ENCODE results near the gene ABI2.

- TF ChIP-seq, protein P1, sequence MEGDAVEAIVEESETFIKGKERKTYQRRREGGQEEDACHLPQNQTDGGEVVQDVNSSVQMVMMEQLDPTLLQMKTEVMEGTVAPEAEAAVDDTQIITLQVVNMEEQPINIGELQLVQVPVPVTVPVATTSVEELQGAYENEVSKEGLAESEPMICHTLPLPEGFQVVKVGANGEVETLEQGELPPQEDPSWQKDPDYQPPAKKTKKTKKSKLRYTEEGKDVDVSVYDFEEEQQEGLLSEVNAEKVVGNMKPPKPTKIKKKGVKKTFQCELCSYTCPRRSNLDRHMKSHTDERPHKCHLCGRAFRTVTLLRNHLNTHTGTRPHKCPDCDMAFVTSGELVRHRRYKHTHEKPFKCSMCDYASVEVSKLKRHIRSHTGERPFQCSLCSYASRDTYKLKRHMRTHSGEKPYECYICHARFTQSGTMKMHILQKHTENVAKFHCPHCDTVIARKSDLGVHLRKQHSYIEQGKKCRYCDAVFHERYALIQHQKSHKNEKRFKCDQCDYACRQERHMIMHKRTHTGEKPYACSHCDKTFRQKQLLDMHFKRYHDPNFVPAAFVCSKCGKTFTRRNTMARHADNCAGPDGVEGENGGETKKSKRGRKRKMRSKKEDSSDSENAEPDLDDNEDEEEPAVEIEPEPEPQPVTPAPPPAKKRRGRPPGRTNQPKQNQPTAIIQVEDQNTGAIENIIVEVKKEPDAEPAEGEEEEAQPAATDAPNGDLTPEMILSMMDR (conservative IDR thresholded peaks at IDR 0.05) = no peak
- TF ChIP-seq ZFX (IDR thresholded peaks at IDR 0.05) = no peak
These were observed 70.8 kb downstream of the ABI2 start for GRCh38 chr2:203399031-203399430.

All from C4-2B (cell line).